Measurements from ENCODE around the gene LAMC1.

LAMC1 gene

GRCh38 chr1:183103147-183103546, 79.9 kb downstream of the LAMC1 start:
- Histone ChIP-seq H3K9me3 (ENCODE audit: control insufficient read depth in 2 of 2, low read length in 2 of 2) (no peaks in the 10 kb centered on the region), H3K36me3 (ENCODE audit: control insufficient read depth in 2 of 2, insufficient read depth in 2 of 2, low read length in 2 of 2) (peaks cover 0 to 4% of the 10 kb centered on the region in 2 donors), H3K4me1 (ENCODE audit: control insufficient read depth in 2 of 2, insufficient read depth in 2 of 2, low read length in 2 of 2) (peaks cover 0 to 11% of the 10 kb centered on the region in 2 donors), H3K9ac (ENCODE audit: low read depth in 1 of 2, low read length in 2 of 2) (no peak overlapping the region), H3K4me3 (ENCODE audit: low read length in 2 of 2) (no peak overlapping the region), H3K27ac (ENCODE audit: low read depth in 2 of 2, low read length in 2 of 2) (no peak overlapping the region), H3K27me3 (ENCODE audit: control insufficient read depth in 2 of 2, insufficient read depth in 2 of 2, low read length in 2 of 2) (no peaks in the 10 kb centered on the region)

GRCh38 chr1:183103577-183103976, 80.4 kb downstream of the LAMC1 start:
- no peak overlapping the region for H3K27ac ChIP-seq (ENCODE audit: low read depth in 2 of 2, low read length in 2 of 2)
- H3K36me3 ChIP-seq (ENCODE audit: control insufficient read depth in 2 of 2, insufficient read depth in 2 of 2, low read length in 2 of 2), result peaks cover 0 to 4% of the 10 kb centered on the region in 2 donors
- no peak overlapping the region for H3K4me3 ChIP-seq (ENCODE audit: low read length in 2 of 2)
- H3K27me3 ChIP-seq (ENCODE audit: control insufficient read depth in 2 of 2, insufficient read depth in 2 of 2, low read length in 2 of 2), result no peaks in the 10 kb centered on the region
- H3K9ac ChIP-seq (ENCODE audit: low read depth in 1 of 2, low read length in 2 of 2), result no peak overlapping the region
- H3K4me1 ChIP-seq (ENCODE audit: control insufficient read depth in 2 of 2, insufficient read depth in 2 of 2, low read length in 2 of 2), result peaks cover 0 to 7% of the 10 kb centered on the region in 2 donors
- no peaks in the 10 kb centered on the region for H3K9me3 ChIP-seq (ENCODE audit: control insufficient read depth in 2 of 2, low read length in 2 of 2)

DNA sequence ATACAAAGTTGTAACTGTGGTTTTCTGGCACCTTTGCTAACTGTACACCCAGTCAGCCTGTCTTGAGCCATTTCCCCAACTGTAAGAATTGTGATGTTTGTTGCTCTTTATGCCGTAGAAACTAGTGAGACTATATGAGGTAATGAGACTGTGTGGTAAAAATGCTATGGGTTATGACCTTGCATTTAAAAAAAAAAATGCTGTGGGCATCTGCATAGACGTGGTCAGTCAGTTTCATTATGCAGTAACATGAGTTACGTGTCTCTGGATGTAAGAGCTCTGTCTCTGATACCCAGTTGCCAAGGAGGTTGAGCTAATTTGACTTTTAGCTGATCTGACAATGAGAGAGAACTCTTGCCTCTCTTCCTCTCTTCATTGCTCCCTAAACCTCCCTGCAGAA, 82.2 kb downstream of the LAMC1 start:
- Histone ChIP-seq H3K4me3 (ENCODE audit: low read length in 2 of 2) (no peak overlapping the region), H3K4me1 (ENCODE audit: control insufficient read depth in 2 of 2, insufficient read depth in 2 of 2, low read length in 2 of 2) (peaks cover 0 to 6% of the 10 kb centered on the region in 2 donors)

GRCh38 chr1:183106166-183106565, 82.9 kb downstream of the LAMC1 start:
- Histone ChIP-seq H3K9ac (ENCODE audit: low read depth in 1 of 2, low read length in 2 of 2) (no peak overlapping the region), H3K27ac (ENCODE audit: low read depth in 2 of 2, low read length in 2 of 2) (no peak overlapping the region), H3K4me3 (ENCODE audit: low read length in 2 of 2) (no peak overlapping the region), H3K27me3 (ENCODE audit: control insufficient read depth in 2 of 2, insufficient read depth in 2 of 2, low read length in 2 of 2) (no peaks in the 10 kb centered on the region), H3K4me1 (ENCODE audit: control insufficient read depth in 2 of 2, insufficient read depth in 2 of 2, low read length in 2 of 2) (peaks cover 0 to 6% of the 10 kb centered on the region in 2 donors), H3K36me3 (ENCODE audit: control insufficient read depth in 2 of 2, insufficient read depth in 2 of 2, low read length in 2 of 2) (peaks cover 0 to 7% of the 10 kb centered on the region in 2 donors), H3K9me3 (ENCODE audit: control insufficient read depth in 2 of 2, low read length in 2 of 2) (no peaks in the 10 kb centered on the region)

More for the DNA sequence above, 82.2 kb downstream of the LAMC1 start:
- no peak overlapping the region for H3K27ac ChIP-seq (ENCODE audit: low read depth in 2 of 2, low read length in 2 of 2)
- no peak overlapping the region for H3K9ac ChIP-seq (ENCODE audit: low read depth in 1 of 2, low read length in 2 of 2)
- H3K9me3 ChIP-seq (ENCODE audit: control insufficient read depth in 2 of 2, low read length in 2 of 2), result no peaks in the 10 kb centered on the region
- H3K36me3 ChIP-seq (ENCODE audit: control insufficient read depth in 2 of 2, insufficient read depth in 2 of 2, low read length in 2 of 2), result peaks cover 0 to 4% of the 10 kb centered on the region in 2 donors
- H3K27me3 ChIP-seq (ENCODE audit: control insufficient read depth in 2 of 2, insufficient read depth in 2 of 2, low read length in 2 of 2), result no peaks in the 10 kb centered on the region

DNA sequence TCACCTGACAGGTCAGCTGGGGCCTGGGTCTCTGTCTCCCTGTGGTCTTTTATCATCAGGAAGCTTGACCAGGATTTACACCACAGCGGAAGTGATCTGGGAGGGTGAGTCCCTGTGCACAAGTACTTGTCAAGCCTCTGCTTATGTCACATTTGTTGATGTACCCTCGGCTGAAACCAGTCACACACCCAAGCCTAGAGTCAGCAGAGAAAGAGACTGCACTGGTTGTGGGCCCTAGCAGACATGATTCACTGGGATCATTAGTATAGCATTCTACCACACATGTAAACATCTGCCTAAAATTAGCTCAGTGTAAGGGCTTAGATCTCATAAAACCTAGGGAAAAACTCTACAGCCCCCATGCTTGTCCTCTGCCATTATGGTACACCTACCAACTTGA, 83.5 kb downstream of the LAMC1 start:
- Histone ChIP-seq H3K9ac (ENCODE audit: low read depth in 1 of 2, low read length in 2 of 2) (no peak overlapping the region), H3K4me3 (ENCODE audit: low read length in 2 of 2) (no peak overlapping the region), H3K4me1 (ENCODE audit: control insufficient read depth in 2 of 2, insufficient read depth in 2 of 2, low read length in 2 of 2) (peaks cover 0 to 6% of the 10 kb centered on the region in 2 donors), H3K9me3 (ENCODE audit: control insufficient read depth in 2 of 2, low read length in 2 of 2) (no peaks in the 10 kb centered on the region), H3K27ac (ENCODE audit: low read depth in 2 of 2, low read length in 2 of 2) (no peak overlapping the region), H3K27me3 (ENCODE audit: control insufficient read depth in 2 of 2, insufficient read depth in 2 of 2, low read length in 2 of 2) (no peaks in the 10 kb centered on the region), H3K36me3 (ENCODE audit: control insufficient read depth in 2 of 2, insufficient read depth in 2 of 2, low read length in 2 of 2) (peaks cover 0 to 7% of the 10 kb centered on the region in 2 donors)

GRCh38 chr1:183110326-183110880, 87.2 kb downstream of the LAMC1 start:
- Histone ChIP-seq H3K9ac (ENCODE audit: low read depth in 1 of 2, low read length in 2 of 2) (no peak overlapping the region), H3K4me1 (ENCODE audit: control insufficient read depth in 2 of 2, insufficient read depth in 2 of 2, low read length in 2 of 2) (no peaks in the 10 kb centered on the region), H3K27ac (ENCODE audit: low read depth in 2 of 2, low read length in 2 of 2) (no peak overlapping the region), H3K9me3 (ENCODE audit: control insufficient read depth in 2 of 2, low read length in 2 of 2) (no peaks in the 10 kb centered on the region), H3K36me3 (ENCODE audit: control insufficient read depth in 2 of 2, insufficient read depth in 2 of 2, low read length in 2 of 2) (peaks cover 0 to 8% of the 10 kb centered on the region in 2 donors), H3K27me3 (ENCODE audit: control insufficient read depth in 2 of 2, insufficient read depth in 2 of 2, low read length in 2 of 2) (no peaks in the 10 kb centered on the region), H3K4me3 (ENCODE audit: low read length in 2 of 2) (no peak overlapping the region)

DNA sequence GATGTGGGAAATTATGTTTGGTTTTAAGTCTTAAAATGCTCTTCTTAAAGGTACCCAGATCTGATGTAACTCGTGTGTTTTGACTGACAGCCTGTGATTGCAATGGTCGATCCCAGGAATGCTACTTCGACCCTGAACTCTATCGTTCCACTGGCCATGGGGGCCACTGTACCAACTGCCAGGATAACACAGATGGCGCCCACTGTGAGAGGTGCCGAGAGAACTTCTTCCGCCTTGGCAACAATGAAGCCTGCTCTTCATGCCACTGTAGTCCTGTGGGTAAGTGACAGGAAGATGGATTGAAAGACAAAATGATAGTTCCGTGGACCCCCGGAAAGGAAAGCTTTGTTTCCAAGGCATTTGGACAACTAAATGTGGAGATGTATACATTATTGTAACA, 91.2 kb downstream of the LAMC1 start:
- Histone ChIP-seq H3K4me3 (ENCODE audit: low read length in 2 of 2) (no peak overlapping the region), H3K9me3 (ENCODE audit: control insufficient read depth in 2 of 2, low read length in 2 of 2) (no peaks in the 10 kb centered on the region), H3K36me3 (ENCODE audit: control insufficient read depth in 2 of 2, insufficient read depth in 2 of 2, low read length in 2 of 2) (peaks cover 3 to 13% of the 10 kb centered on the region in 2 donors), H3K4me1 (ENCODE audit: control insufficient read depth in 2 of 2, insufficient read depth in 2 of 2, low read length in 2 of 2) (no peaks in the 10 kb centered on the region), H3K27ac (ENCODE audit: low read depth in 2 of 2, low read length in 2 of 2) (no peak overlapping the region), H3K9ac (ENCODE audit: low read depth in 1 of 2, low read length in 2 of 2) (no peak overlapping the region), H3K27me3 (ENCODE audit: control insufficient read depth in 2 of 2, insufficient read depth in 2 of 2, low read length in 2 of 2) (no peaks in the 10 kb centered on the region)

GRCh38 chr1:183116416-183116815, 93.2 kb downstream of the LAMC1 start:
- H3K27me3 ChIP-seq (ENCODE audit: control insufficient read depth in 2 of 2, insufficient read depth in 2 of 2, low read length in 2 of 2), result no peaks in the 10 kb centered on the region
- H3K4me1 ChIP-seq (ENCODE audit: control insufficient read depth in 2 of 2, insufficient read depth in 2 of 2, low read length in 2 of 2), result no peaks in the 10 kb centered on the region
- H3K9ac ChIP-seq (ENCODE audit: low read depth in 1 of 2, low read length in 2 of 2), result no peak overlapping the region
- no peaks in the 10 kb centered on the region for H3K9me3 ChIP-seq (ENCODE audit: control insufficient read depth in 2 of 2, low read length in 2 of 2)
- no peak overlapping the region for H3K4me3 ChIP-seq (ENCODE audit: low read length in 2 of 2)
- H3K27ac ChIP-seq (ENCODE audit: low read depth in 2 of 2, low read length in 2 of 2), result no peak overlapping the region
- H3K36me3 ChIP-seq (ENCODE audit: control insufficient read depth in 2 of 2, insufficient read depth in 2 of 2, low read length in 2 of 2), result peaks cover 3 to 9% of the 10 kb centered on the region in 2 donors

DNA sequence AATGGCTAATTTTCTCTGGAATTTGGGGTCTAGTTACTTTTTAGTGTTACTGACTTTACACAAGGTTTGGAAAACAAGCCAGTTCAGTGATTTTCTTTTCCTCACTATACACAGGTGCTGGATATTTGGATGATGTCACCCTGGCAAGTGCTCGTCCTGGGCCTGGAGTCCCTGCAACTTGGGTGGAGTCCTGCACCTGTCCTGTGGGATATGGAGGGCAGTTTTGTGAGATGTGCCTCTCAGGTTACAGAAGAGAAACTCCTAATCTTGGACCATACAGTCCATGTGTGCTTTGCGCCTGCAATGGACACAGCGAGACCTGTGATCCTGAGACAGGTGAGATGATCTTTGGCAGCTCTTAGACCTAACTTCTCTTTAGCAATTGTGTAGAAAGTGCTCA, 98.4 kb downstream of the LAMC1 start:
- Histone ChIP-seq H3K4me3 (ENCODE audit: low read length in 2 of 2) (no peak overlapping the region), H3K27ac (ENCODE audit: low read depth in 2 of 2, low read length in 2 of 2) (no peak overlapping the region), H3K36me3 (ENCODE audit: control insufficient read depth in 2 of 2, insufficient read depth in 2 of 2, low read length in 2 of 2) (peaks cover 5 to 34% of the 10 kb centered on the region in 2 donors), H3K4me1 (ENCODE audit: control insufficient read depth in 2 of 2, insufficient read depth in 2 of 2, low read length in 2 of 2) (no peaks in the 10 kb centered on the region), H3K9ac (ENCODE audit: low read depth in 1 of 2, low read length in 2 of 2) (no peak overlapping the region), H3K9me3 (ENCODE audit: control insufficient read depth in 2 of 2, low read length in 2 of 2) (no peaks in the 10 kb centered on the region), H3K27me3 (ENCODE audit: control insufficient read depth in 2 of 2, insufficient read depth in 2 of 2, low read length in 2 of 2) (no peaks in the 10 kb centered on the region)

- Histone ChIP-seq H3K27me3 (ENCODE audit: control insufficient read depth in 2 of 2, insufficient read depth in 2 of 2, low read length in 2 of 2) (no peaks in the 10 kb centered on the region), H3K4me3 (ENCODE audit: low read length in 2 of 2) (no peak overlapping the region), H3K36me3 (ENCODE audit: control insufficient read depth in 2 of 2, insufficient read depth in 2 of 2, low read length in 2 of 2) (peaks cover 4 to 36% of the 10 kb centered on the region in 2 donors), H3K9me3 (ENCODE audit: control insufficient read depth in 2 of 2, low read length in 2 of 2) (no peaks in the 10 kb centered on the region), H3K4me1 (ENCODE audit: control insufficient read depth in 2 of 2, insufficient read depth in 2 of 2, low read length in 2 of 2) (no peaks in the 10 kb centered on the region), H3K9ac (ENCODE audit: low read depth in 1 of 2, low read length in 2 of 2) (no peak overlapping the region), H3K27ac (ENCODE audit: low read depth in 2 of 2, low read length in 2 of 2) (no peak overlapping the region)
These were observed 101.0 kb downstream of the LAMC1 start for GRCh38 chr1:183124259-183124658.
